GM10847 (cell line): ENCODE measurements around the gene ALKBH8.

Experiments
- POLR2A ChIP-seq: IDR thresholded peaks from 2 replicates; pipeline ENCODE4 v1.6.1; 2011; ENCODE audit not compliant: insufficient read length; ENCODE audit errors: extremely low read depth

The ALKBH8 gene

DNA sequence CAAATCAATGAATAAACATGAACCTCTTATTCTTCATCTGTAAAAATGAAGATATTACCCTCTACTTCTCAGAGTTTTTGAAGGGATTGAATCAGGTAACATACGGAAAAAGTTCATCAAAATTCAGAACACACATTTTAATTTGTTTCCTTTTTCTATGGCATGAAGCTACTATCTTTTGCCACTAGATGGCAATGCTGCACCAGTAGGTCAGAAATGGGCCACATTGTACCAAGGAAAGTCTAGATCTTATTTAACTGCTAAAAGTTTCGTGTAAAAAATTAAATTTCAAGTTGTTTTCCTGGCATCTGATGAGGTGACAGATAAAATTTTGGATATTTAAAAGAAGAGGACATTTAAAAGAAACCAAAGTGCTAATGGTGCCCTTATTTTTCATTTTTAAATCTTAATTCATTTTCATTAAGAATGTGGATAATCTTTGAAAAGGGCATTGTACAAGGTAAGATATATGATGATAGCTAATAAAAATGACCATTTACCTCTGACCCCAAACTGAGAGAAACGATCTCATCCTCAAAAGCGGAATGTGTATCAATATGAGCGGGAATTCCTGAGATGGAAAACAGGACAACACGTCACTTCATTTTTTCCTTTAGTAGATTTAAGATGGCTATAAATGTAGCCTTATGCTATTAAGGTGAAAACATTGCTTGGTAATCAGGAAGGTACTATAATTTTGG, 16.1 kb downstream of the ALKBH8 start:
- no peak for TF ChIP-seq POLR2A

DNA sequence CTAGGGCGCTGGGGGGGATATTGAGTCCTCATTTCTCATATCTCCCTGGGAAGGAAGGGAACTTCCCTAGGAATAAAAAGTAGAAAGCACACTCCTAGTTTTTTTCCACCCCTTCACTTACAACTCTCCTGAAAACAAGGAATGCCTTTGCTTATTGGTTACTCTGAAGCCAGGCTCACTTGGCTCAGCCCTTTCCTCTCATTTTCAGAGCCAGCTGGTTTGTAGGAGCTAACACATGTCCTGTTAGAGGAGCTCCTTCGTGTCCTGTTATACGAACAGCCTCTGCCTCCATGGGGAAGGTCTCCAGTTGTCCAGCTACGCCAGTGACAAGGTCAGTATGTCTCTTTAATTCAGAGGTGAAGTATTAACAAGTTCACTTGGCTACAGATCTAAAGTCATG, 17.6 kb downstream of the ALKBH8 start:
- TF ChIP-seq POLR2A: no peak

DNA sequence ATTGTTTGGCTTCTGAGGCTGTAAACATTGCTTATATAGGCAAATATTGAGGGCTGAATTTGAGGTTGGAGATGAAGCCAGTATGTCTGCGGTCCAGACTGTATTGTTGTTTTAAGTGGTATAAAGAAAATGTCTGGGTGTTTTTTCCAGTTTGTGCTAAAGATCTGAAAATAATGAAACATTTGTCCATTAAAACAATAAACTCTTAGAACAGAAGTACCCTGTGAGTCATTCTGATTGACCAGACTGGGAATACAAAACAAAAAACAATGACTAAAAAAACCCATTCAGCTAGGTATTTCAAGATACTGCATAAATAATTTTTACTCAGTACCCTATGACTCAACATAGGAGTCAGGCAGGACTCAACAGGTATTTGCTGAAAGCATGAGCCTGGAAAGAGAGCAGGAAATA, 20.4 kb downstream of the ALKBH8 start:
- no peak for TF ChIP-seq POLR2A

DNA sequence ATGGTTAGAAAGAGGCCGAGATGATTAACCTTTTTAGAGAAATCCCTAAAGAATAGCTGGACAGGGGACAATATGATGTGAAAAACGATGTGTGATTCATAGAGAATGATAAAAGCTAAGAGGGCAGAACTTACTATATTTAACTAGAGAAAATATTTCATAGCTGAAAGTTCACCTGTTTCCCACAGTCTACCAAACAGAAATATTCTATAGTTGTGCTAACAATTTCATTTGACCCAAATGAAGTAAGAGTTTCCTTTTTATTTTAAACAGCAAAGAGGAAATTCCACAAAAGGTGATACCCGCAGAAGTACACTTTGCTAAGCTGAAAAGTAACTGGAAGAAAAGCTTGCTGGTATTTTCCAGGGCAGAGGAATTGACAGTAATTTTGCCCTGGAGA, 26.7 kb downstream of the ALKBH8 start:
- TF ChIP-seq POLR2A: no peak

DNA sequence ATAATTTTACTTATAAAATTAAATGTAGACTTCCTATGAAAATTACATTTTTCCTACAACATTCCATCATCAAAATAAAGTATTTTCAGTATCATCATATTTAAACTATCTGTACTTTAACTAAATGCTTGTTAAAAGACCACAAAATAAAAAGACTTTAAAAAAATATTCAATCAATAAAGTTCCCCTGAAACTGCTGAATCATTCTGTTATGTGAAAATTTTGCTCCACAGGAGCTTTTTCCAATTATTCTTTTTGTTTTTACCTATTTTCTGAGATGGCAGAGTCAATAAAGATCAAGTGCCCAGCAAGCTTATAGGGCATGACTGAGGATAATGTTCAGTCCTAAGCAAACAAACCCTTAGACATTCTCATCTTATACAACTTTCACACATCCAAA, 27.3 kb downstream of the ALKBH8 start:
- no peak for TF ChIP-seq POLR2A

DNA sequence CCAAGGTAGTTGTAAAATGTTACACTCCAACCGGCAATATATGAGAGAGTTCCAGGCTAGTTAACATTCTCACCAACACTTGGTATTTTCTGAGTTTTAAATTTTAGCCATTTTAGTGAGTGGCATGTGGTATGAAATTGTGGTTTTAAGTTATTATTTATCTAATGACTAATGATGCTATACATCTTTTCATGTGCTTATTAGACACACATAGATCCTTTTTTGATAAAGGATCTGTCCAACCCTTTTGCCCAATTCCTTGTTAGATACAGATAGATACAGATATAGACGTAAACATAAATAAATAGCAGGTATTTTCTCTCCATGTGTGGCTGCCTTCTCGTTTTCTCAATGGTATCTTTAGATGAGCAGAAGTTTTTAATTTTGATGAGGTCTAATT, 39.3 kb downstream of the ALKBH8 start:
- no peak for TF ChIP-seq POLR2A

DNA sequence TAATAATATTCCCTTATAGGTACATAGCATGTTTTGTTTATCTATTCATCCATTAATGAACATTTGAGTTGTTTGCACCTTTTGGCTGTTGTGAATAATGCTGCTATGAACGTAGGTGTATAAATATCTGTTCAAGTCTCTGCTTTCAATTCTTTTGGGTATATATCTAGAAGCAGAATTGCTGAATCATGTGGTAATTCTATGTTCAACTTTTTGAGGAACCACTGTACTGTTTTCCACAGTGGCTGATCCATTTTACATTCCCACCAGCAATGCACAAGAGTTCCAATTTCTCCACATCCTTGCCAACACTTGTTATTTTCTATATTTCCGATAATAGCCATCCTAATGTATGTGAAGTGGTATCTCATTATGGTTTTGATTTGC, 56.7 kb downstream of the ALKBH8 start:
- no peak for TF ChIP-seq POLR2A

DNA sequence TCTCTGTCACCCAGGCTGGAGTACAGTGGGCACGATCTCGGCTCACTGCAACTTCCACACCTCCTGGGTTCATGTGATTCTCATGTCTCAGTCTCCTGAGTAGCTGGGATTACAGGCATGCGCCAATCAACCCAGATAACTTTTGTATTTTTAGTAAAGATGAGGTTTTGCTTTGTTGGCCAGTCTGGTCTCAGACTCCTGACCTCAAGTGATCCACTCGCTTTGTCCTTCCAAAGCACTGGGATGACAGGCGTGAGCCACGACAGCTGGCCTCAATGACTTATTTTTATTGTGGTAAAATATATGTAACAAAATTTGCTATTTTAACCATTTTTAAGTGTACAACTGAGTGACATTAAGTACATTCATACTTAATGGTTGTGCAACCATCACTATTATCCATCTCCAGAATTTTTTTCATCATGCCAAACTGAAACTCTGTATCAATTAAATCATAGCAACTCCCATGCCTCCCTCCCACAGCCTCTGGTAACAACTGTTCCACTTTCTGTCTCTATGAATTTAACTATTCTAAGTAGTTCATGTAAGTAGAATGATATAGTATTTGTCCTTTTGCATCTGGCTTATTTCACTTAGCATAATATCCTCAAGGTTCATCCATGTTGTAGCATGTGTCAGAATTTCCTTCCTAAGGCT, 57.2 kb downstream of the ALKBH8 start:
- no peak for TF ChIP-seq POLR2A

DNA sequence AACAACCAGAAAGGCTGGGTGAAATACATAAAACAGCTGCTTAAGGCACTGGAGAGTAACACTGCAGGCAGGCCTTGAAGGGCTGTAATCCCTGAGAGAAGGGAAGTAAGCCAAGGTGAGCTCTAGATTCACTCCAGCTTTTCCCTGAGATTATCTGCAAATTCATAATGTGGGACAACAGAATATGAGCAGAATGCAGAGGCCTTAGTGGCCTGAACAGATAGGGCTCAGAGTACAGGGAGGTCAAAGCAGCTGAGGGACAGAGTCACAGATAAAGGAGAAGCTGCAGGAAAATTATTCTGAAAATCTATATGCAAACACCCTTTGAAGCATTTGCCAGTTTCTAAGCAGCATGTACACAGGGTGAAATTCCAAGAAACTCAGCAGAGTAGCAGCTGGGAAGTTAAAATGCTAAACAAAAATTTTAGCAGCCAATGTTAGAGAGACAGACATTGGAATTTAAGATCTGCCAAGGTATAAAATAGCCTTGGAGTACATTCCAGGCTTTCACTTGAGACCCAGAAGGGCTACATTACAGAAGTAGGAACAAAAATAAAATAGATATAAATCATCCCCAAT, 59.8 kb downstream of the ALKBH8 start:
- no peak for TF ChIP-seq POLR2A

DNA sequence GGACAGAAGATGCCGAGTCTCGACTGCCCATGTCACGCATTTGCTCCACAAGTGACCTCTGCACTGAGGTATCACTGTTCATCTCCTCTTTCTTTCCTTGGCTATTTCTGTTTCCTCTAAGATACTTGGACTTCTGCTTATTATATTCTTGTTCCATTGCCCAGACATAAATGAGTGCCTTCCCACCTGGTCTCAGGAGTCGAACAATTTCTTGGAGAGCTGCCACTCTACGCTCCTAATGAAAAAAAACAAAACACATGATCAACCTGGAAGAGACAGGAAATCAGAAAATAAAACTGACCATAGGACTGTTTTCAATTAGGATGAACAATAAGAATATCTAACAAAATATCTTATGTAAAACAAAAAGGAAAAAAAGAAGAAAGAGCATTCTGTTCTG, 60.6 kb downstream of the ALKBH8 start:
- TF ChIP-seq POLR2A: no peak

DNA sequence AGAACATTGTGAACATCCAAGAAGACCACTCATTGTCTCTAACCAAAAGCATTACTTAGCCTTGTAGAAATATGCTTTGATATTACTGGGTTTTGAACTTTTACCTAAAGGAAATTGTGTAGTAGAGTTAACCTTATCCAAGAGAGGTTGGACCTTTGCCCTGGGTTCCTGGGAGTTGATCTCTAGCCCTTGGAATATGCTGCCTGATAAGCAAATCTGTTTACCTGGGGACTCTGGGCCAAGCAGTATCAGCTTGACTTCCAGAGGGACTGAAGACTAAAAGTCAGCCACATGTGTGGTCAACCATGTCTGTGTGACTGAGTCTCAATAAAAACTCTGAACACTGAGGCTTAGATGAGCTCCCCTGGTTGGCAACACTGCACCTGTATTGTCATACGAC, 63.8 kb downstream of the ALKBH8 start:
- no peak for TF ChIP-seq POLR2A

DNA sequence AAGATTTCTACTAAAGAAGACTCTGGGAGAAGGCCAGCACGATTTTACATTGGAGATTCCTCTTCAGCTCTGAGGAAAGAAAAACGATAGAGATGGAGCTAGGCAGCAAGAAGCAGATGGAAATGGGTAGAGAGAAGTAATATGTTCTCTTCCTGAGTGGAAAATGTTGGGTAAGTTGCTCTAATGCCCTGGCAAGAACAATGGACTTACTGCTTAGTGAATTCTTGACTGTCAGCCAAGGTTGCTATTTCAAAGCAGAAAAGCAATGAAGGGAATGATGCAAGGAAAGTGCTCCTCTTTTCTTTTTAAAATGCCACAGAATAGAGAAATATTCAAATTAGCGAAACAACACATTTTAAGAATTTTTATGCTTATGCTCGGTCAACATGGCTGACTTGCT, 69.5 kb downstream of the ALKBH8 start:
- TF ChIP-seq POLR2A: no peak

DNA sequence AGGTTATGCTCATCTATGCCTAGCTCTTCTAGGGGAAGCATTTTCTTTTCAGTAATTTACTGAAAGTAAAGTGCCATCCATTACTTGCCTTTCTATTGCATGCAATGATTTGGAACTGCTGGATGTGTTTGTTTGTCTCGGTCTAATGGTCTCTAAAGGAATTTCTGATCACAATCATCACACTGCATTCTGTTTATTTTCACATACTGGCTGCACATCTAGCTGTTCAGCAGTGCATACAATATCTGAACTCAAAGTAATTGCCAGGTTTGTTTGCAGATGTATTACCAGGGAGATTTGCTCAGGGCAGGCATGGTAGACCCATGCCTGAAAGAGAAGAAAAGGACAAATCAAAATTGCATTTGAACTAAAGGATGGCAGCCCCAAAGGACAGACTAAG, 71.5 kb downstream of the ALKBH8 start:
- TF ChIP-seq POLR2A: no peak

DNA sequence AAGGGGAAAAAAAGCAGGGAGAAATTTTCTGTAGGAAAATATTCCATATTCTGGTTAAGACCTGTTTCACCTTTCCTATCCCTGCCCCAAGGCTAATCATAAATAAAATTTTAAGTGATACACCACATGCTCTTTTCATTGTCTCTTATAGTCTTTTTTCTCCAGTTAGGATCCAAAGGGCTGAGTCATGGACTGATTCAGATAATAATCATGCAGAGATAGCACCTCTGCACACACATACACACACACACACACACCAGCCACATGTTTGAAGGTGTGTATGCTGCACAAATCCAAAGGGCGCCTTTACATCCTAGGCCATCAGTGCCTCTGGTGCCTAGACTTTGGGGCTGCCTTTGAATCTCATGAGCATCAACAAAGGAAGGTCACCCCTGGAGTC, 72.4 kb downstream of the ALKBH8 start:
- no peak for TF ChIP-seq POLR2A

DNA sequence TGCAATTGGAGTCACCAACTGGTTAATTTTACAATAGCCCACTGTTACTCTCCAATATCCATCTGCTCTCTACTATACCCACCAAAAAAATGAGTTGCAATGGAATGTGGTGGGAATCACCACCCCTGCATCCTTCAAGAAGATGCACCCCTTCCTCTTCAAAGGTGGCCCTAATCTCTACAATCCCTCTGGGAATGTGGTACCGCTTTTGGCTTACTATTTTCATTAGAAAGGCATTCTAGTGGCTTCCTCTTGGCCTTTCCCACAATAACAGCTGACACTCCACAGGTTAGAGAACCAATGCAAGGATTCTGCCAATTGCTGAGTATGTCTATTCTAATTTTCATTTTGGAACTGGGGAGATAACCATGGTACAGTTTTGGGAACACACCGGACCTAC, 74.7 kb downstream of the ALKBH8 start:
- TF ChIP-seq POLR2A: no peak

DNA sequence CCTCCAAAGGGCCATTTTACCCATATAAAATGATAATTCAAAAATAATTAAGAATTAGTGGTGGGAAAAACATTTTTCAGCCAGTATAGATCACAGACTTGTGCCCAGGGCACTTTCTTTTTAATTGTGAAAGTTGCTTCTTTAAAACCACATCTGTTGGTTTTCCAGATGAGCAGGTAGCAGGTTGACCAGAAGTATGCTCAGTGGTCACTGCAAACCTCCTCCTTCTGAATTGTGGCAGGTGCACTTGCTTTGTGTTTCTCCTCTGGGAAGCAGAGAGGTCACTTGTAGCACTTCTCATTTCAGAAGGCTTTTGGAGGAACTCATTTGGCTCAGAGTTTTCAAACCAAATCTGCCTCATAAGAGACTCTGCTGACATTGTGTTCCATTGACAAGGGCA, 83.3 kb downstream of the ALKBH8 start:
- no peak for TF ChIP-seq POLR2A

DNA sequence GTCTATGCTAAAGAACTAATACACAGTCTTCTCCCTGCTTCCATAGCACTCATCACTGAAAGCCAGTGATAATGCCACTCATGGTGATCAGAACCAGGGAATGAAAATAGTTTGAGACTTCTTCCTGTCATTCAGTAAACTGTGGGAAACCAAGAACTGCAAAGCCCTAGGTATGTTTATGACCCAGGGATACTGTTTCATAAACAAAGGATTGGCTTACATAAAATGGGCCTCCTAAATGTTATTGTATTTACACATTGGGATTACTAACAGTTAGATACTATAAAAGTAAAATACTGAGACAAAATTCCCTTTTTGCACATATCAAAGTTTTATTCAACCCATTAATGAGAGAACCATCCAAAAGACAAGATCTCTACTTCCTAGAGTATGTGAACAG, 86.6 kb downstream of the ALKBH8 start:
- no peak for TF ChIP-seq POLR2A
